GM23338 (cell line): Measurements from ENCODE around the gene RFESD. TPM values are rescaled to one million over a fixed set of nuclear protein-coding genes. Genes with fewer than 3 reads are reported as not detected.
A peak's percentile ranks its signal among the peaks of the same experiment; 100 is the strongest.

ENCODE experiments used
- ATAC-seq: fragments of 200-7000 bp; cut with Tn5 transposase; 3 replicates; pipeline ENCODE4 v1.9.1; 2020
- DNase-seq: peaks from one replicate; pipeline ENCODE4 v3.0.0-alpha.2; 2015; ENCODE audit warnings: low spot score
- H2AFZ ChIP-seq: fragments of 200-600 bp; sonication (generic); 2 replicates; pipeline ENCODE4 v1.8.0; 2016; ENCODE audit warnings: antibody characterized with exemption, mild to moderate bottlenecking, moderate library complexity
- H3F3A ChIP-seq: fragments of 200-600 bp; sonication (generic); replicated peaks from 2 replicates; pipeline ENCODE4 v1.8.0; 2017; ENCODE audit warnings: antibody characterized with exemption, mixed run types, low read depth
- H3K27ac ChIP-seq: fragments of 200-600 bp; sonication (generic); 2 replicates; pipeline ENCODE4 v1.6.1; 2016; ENCODE audit warnings: low read depth
- H3K27me3 ChIP-seq: fragments of 200-600 bp; sonication (generic); 2 replicates; pipeline ENCODE4 v1.8.0; 2016; ENCODE audit warnings: mild to moderate bottlenecking, mixed run types, moderate library complexity; ENCODE audit not compliant: insufficient read depth
- H3K36me3 ChIP-seq: fragments of 200-600 bp; sonication (generic); 2 replicates; pipeline ENCODE4 v1.8.0; 2016; ENCODE audit warnings: mild to moderate bottlenecking; ENCODE audit not compliant: insufficient read depth
- H3K4me1 ChIP-seq: fragments of 200-600 bp; sonication (generic); 2 replicates; pipeline ENCODE4 v1.8.0; 2016; ENCODE audit warnings: mild to moderate bottlenecking, moderate library complexity; ENCODE audit not compliant: insufficient read depth
- H3K4me2 ChIP-seq: fragments of 200-600 bp; sonication (generic); 2 replicates; pipeline ENCODE4 v1.7.1; 2017; ENCODE audit warnings: mixed run types
- H3K4me3 ChIP-seq: fragments of 200-600 bp; sonication (generic); 2 replicates; pipeline ENCODE4 v1.6.1; 2016; ENCODE audit warnings: mixed run types
- H3K79me2 ChIP-seq: fragments of 200-600 bp; sonication (generic); replicated peaks from 2 replicates; pipeline ENCODE4 v1.8.0; 2017; ENCODE audit warnings: mild to moderate bottlenecking; ENCODE audit not compliant: insufficient read depth
- H3K9me2 ChIP-seq: fragments of 200-600 bp; sonication (generic); 2 replicates; pipeline ENCODE4 v1.8.0; 2017; ENCODE audit not compliant: insufficient read depth
- H4K20me1 ChIP-seq: fragments of 200-600 bp; sonication (generic); replicated peaks from 2 replicates; pipeline ENCODE4 v1.8.0; 2017; ENCODE audit warnings: mild to moderate bottlenecking; ENCODE audit not compliant: insufficient read depth
- H3K27ac Mint-ChIP-seq: 2 replicates; pipeline ENCODE4 v1.8.0; 2020; ENCODE audit warnings: inconsistent platforms, mild to moderate bottlenecking, moderate library complexity, mixed read lengths
- H3K27me3 Mint-ChIP-seq: 3 replicates; pipeline ENCODE4 v1.8.0; 2022; ENCODE audit warnings: low read depth, mild to moderate bottlenecking, moderate library complexity, mixed read lengths, inconsistent platforms; ENCODE audit not compliant: insufficient read depth, poor library complexity
- H3K36me3 Mint-ChIP-seq: 3 replicates; pipeline ENCODE4 v1.8.0; 2021; ENCODE audit warnings: low read depth, mild to moderate bottlenecking, inconsistent platforms, moderate library complexity, mixed read lengths
- H3K4me1 Mint-ChIP-seq: 3 replicates; pipeline ENCODE4 v1.8.0; 2020; ENCODE audit warnings: mild to moderate bottlenecking, inconsistent platforms, mixed read lengths
- H3K4me3 Mint-ChIP-seq: 3 replicates; pipeline ENCODE4 v1.8.0; 2021; ENCODE audit warnings: moderate library complexity, mild to moderate bottlenecking, inconsistent platforms, mixed read lengths
- H3K9me3 Mint-ChIP-seq: 3 replicates; pipeline ENCODE4 v1.8.0; 2020; ENCODE audit warnings: moderate library complexity, mild to moderate bottlenecking, inconsistent platforms, mixed read lengths
- CREB1 ChIP-seq: fragments of 250-450 bp; sonication (Bioruptor Pico); IDR thresholded peaks from 2 replicates; pipeline ENCODE4 v1.5.0; 2020; ENCODE audit warnings: low read depth, mild to moderate bottlenecking, moderate library complexity
- CTCF ChIP-seq, 2 experiments: fragments of 200-600 bp in 1 of 2; sonication (generic) in 1 of 2; conservative IDR thresholded peaks; 2 replicates each; pipeline versions ENCODE4 v1.5.1 to v1.6.1; 2016 to 2017; ENCODE audit warnings: antibody characterized with exemption in 2 of 2, low read depth in 2 of 2, mild to moderate bottlenecking in 2 of 2, moderate library complexity in 1 of 2
- ETS1 ChIP-seq: IDR thresholded peaks from 2 replicates; pipeline ENCODE4 v1.6.1; 2016; ENCODE audit warnings: antibody characterized with exemption
- EZH2 ChIP-seq: fragments of 200-600 bp; sonication (generic); IDR thresholded peaks from one replicate; pipeline ENCODE4 v1.8.0; 2017; ENCODE audit warnings: antibody characterized with exemption, mild to moderate bottlenecking, low read depth; ENCODE audit not compliant: unreplicated experiment
- EZH2phosphoT487 ChIP-seq: fragments of 200-600 bp; sonication (generic); IDR thresholded peaks from one replicate; pipeline ENCODE4 v1.8.1; 2018; ENCODE audit warnings: antibody characterized with exemption; ENCODE audit not compliant: unreplicated experiment
- JUNB ChIP-seq: IDR thresholded peaks from one replicate; pipeline ENCODE4 v1.6.1; 2016; ENCODE audit warnings: antibody characterized with exemption; ENCODE audit not compliant: unreplicated experiment
- NANOG ChIP-seq: IDR thresholded peaks from 2 replicates; pipeline ENCODE4 v1.6.1; 2016; ENCODE audit warnings: antibody characterized with exemption, borderline replicate concordance
- POLR2AphosphoS5 ChIP-seq: IDR thresholded peaks from 2 replicates; pipeline ENCODE4 v1.6.1; 2016; ENCODE audit warnings: antibody characterized with exemption, low read depth
- REST ChIP-seq: IDR thresholded peaks from one replicate; pipeline ENCODE4 v1.6.1; 2018; ENCODE audit warnings: antibody characterized with exemption; ENCODE audit not compliant: unreplicated experiment
- STAT1 ChIP-seq: IDR thresholded peaks from one replicate; pipeline ENCODE4 v1.6.1; 2016; ENCODE audit warnings: antibody characterized with exemption; ENCODE audit not compliant: unreplicated experiment
- ZNF114 ChIP-seq: fragments of 250-450 bp; sonication (Bioruptor Pico); IDR thresholded peaks from 2 replicates; pipeline ENCODE4 v1.5.0; 2020; ENCODE audit warnings: mild to moderate bottlenecking, moderate library complexity
- polyA plus RNA-seq: library from polyadenylated mRNA; unstranded; fragments of >200 nt; fragmentation: Nextera tagmentation; extraction: Ambion mirVana; gene quantifications from 2 replicates; pipeline ENCODE4 v1.2.1, GENCODE V29; 2016
- total RNA-seq: library from RNA; depleted of rRNA; stranded (reverse); fragments of >200 nt; shearing (Covaris generic); gene quantifications from 2 replicates; pipeline ENCODE4 v1.2.3, GENCODE V29; 2014

Gene RFESD
- total and polyA plus RNA-seq, 2 experiments from 2014 or later = 2.4 to 6.9 TPM

GRCh38 chr5:95641741-95642220 lies 4.8 kb upstream of the RFESD start (continued):
- TF ChIP-seq ZNF114 (CRISPR knock-in tag) (no peak), POLR2AphosphoS5 (no peak), EZH2phosphoT487 (no peak), REST (no peak), CREB1 (CRISPR knock-in tag) (no peak), CTCF (conservative IDR thresholded peaks at IDR 0.05; ENCODE audit: low read depth in 2 of 2) (no peak), STAT1 (no peak)

- no peak for TF ChIP-seq JUNB
- Histone ChIP-seq H3F3A (no peaks in the 10 kb centered on the region), H3K4me2 (no peak overlapping the region), H3K9me2 (no peaks in the 10 kb centered on the region), H3K27me3 (no peaks in the 10 kb centered on the region), H3K27ac (no peak overlapping the region), H3K36me3 (no peaks in the 10 kb centered on the region), H4K20me1 (no peaks in the 10 kb centered on the region), H3K4me1 (no peaks in the 10 kb centered on the region), H2AFZ (no peak overlapping the region), H3K4me3 (no peak overlapping the region), H3K79me2 (no peaks in the 10 kb centered on the region)
- DNase-seq (no peak), ATAC-seq (no peak)
- no peaks in the 10 kb centered on the region for H3K36me3 Mint-ChIP-seq
- H3K4me3 Mint-ChIP-seq = no peak overlapping the region
- peaks cover 8% of the 10 kb centered on the region for H3K27me3 Mint-ChIP-seq
- H3K27ac Mint-ChIP-seq = no peak overlapping the region
- H3K4me1 Mint-ChIP-seq = no peaks in the 10 kb centered on the region
- no peaks in the 10 kb centered on the region for H3K9me3 Mint-ChIP-seq
Observed at GRCh38 chr5:95643152-95643551, 3.4 kb upstream of the RFESD start.

- no peaks in the 10 kb centered on the region for H3K9me3 Mint-ChIP-seq
- no peaks in the 10 kb centered on the region for H3F3A ChIP-seq
- no peaks in the 10 kb centered on the region for H3K79me2 ChIP-seq
- H3K4me3 ChIP-seq = no peak overlapping the region
- no peaks in the 10 kb centered on the region for H3K36me3 Mint-ChIP-seq
- H3K27ac ChIP-seq = no peak overlapping the region
- no peaks in the 10 kb centered on the region for H4K20me1 ChIP-seq
- peak; percentile 14 for ATAC-seq
- H3K27me3 Mint-ChIP-seq = peaks cover 8% of the 10 kb centered on the region
- H2AFZ ChIP-seq = peak overlapping the region; percentile 35; the same call in 1 of the 2 replicates
- no peaks in the 10 kb centered on the region for H3K4me1 Mint-ChIP-seq
- H3K4me3 Mint-ChIP-seq = no peak overlapping the region
- H3K9me2 ChIP-seq = no peaks in the 10 kb centered on the region
- no peaks in the 10 kb centered on the region for H3K36me3 ChIP-seq
- H3K4me2 ChIP-seq = no peak overlapping the region
- no peaks in the 10 kb centered on the region for H3K27me3 ChIP-seq
- no peaks in the 10 kb centered on the region for H3K4me1 ChIP-seq
- DNase-seq = peak; percentile 87
- TF ChIP-seq CTCF (conservative IDR thresholded peaks at IDR 0.05; ENCODE audit: low read depth in 2 of 2) = peak; percentile 82 to 90
- no peak for TF ChIP-seq EZH2
- TF ChIP-seq ETS1 = no peak
- no peak for TF ChIP-seq JUNB
- no peak for TF ChIP-seq POLR2AphosphoS5
- TF ChIP-seq NANOG = no peak
- no peak overlapping the region for H3K27ac Mint-ChIP-seq
Observed at GRCh38 chr5:95644351-95645042, 2.1 kb upstream of the RFESD start.
